HuH-7 (cell line): ENCODE results near the gene THSD7A.
A peak's percentile ranks its signal among the peaks of the same experiment; 100 is the strongest.

ENCODE experiments used
- DNase-seq: peaks from one replicate; pipeline ENCODE4 v3.0.0; 2011; ENCODE audit warnings: low spot score

Gene THSD7A

DNA sequence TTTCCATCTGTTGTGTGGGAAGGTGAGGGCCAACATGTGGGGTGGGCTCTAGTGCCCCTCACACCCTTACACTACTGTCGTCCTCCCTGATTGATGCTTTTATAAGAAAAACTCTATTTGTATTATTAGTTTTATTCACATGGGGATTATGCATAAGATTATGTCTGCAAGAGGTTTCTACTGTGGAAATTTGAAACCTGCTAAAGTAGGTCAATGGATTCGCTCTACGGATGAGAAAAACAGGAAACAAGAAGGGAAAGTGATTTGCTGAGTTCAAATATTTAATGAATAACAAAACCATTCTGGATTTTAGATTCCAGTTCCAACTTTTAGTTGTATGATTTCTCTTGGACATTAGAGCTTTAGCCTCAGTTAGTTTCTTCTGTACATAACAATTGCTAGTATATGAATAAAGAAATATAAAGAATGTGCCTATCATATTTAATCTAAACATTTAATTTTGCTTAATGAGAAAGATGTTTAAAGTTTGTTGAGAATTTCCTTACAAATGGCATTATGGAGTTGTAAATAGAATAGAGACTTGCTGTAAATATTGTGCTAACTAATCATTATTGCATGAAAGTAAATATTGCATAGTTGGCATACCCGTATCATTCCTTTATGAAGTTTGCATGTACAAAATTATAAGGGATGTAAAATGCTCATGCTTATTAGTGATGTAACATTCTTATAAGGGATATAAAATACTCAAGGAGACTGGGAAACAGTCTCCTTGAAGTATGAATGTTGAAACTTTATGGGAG, 193.8 kb downstream of the THSD7A start:
- DNase-seq = no peak

DNA sequence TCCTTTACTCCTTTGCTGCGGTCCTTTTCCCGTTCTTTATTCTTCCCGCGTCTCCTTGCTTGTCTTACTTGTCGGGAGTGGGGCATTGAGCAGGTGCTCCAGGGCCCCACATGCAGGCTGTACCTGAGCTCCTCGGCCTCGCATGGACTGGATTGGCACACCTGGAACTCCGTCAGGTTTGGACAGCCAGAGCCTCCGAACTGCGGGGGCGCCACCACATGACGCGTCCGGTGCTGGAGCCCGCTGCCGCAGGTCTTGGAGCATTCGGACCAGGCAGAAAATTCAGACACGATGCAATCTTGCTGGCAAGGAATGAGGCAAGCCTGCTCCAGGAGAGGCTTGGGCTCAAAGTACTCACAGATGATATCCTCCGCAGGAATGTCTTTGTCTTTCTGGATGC, 195.7 kb downstream of the THSD7A start:
- DNase-seq = no peak

DNA sequence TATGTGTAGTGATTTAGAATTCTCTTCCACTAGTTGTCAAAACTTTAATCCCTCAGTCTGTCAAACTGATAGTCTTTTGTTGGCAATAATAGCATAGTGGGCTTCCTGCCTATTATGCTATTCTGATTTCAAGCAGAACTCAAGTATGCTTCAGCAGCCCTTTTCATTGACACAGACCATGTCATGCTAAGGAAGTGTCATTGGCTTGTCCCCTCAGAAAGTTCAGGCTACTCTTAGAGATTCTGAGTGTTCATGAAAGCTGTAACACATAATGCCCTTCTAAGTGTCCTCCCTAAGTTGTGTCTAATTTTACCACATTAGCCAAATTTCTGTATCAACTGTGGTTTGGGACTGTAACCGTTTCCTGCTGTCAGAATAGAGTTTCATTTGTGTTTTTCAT, 198.7 kb downstream of the THSD7A start:
- DNase-seq = no peak

DNA sequence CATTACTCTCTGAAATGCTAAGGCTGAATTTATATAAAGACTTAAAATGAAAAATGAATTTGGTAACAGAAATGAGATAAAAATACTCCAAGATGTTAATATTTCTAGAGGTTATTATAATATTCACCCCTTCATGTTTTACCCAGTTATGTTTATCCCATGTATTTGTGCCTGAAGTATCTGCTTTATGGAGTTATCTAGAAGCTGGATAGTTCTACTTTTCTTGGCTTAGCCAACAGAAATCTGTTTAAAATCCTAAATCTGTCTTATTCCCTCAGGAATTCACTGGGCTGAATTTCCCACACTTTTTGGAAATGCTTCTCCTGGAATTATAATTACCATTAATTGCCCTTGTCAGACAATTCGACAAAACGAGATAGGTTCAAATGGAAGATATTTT, 201.6 kb downstream of the THSD7A start:
- DNase-seq = no peak

DNA sequence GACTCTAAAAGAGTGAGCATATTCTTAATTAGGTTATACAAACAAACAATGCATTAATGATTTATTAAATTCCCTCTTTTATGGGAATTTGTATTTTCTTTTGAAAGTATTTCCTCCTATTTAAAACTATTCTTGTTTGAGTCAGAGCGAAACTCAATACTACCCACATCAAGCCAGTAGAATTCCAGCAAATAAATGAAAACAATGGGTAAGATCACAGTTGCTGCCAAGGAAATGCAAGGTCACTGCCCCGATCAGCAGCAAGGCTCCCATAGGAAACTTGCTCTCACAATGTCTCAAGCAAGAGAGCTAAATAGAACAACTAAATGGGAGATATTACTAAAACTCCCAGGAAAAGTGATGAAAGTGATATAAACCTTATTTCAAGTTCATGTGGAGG, 206.3 kb downstream of the THSD7A start:
- DNase-seq = no peak

DNA sequence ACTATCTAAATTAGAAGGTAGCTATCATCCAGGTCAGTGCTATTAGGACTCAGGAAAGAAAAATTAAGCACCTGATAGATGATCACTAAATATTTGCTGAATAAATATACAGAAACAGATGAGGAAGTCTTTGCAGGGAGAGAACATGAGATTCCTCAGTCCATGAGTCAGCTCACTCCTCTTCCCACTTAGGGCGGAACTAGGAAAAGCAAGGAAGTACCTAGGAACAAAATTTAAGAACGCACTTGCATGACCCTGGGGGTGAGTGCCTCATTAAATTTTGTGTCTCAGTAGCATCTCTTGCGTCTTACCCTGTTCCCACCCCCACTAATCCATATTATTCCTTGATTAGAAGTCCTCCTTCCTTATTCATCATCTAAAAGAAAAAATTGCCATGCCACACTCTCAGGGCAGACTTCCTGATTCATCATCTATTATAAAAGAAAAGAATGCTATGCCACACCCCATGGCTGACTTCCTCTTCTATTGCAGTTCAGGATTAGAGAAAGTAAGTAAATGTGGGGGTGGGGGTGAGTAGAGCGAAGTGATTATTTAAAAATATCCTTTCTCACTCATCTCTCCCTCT, 208.8 kb downstream of the THSD7A start:
- DNase-seq = no peak

DNA sequence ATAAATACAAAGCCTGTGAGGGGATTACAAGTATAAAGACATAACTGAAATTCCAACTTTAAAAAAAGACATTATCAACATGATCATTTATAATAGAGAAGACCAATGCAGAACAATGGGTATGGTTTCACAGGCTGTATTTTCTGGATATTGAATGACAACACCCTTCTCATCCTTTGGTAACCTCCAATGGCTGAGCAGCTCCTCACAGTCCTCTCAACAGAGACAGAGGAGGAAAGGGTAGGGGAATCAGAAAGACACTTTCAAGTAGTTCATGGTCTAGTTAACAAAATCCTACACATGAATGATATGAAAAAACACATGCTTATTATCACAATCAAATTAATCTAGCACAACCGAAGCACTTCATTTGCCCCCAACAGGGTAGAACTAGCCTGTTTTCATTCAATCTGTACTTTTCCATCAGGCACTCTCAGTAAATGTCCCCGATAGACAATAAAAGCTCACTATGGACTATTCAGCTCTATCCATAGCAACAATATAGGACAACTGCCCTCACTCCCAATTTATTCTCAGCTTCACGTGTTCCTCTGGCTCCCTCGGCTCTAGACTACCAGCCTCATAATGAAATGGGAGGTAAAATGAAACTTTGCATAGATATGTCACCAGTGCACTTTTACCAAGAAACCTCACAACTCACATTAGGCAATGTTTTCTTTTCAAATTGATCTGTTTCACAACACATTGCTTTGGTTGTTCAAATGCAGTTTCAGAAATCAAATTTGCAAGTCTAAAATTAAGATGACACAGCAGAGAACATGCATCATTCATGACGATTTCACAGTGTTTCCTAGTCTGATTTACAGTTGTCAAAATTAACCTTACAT, 211.4 kb downstream of the THSD7A start:
- peak; percentile 12 for DNase-seq

DNA sequence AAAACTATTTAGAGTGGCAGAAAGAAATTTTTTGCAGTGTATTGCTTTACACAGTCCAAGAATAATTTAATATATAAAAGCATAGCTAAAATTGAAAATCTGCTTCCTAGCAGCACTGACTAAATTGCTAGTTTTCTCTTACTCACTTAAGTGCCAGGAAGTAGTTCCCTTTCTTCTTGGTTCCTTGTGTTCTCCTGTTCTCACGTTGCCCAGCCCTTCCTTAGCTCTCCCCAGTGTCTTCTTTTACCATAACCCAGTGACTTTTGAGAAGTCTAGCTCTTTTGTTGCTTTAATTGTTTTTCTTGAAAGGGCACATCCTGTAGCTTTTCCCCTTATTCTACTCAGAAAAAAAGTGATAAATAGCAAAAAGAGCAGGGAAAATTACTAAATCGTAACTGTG, 215.5 kb downstream of the THSD7A start:
- no peak for DNase-seq

DNA sequence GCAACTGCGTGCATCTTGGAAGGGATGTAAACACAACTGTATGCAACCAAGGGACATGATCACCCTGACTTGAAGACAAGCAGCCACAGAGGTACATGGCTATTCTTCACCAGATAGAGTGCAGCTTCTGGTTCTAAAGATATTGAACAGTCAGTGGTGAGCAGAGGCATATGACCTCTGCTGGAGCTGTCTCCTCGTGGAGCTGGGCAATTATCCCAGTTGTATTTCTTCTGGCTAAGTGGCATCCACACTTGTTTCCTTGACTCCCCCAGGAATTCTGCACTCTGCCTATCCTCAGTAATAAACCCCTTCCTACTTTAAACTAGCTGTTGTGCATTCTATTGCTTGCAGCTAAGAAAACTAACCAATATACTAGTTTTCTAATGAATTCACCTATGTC, 216.8 kb downstream of the THSD7A start:
- DNase-seq = no peak

DNA sequence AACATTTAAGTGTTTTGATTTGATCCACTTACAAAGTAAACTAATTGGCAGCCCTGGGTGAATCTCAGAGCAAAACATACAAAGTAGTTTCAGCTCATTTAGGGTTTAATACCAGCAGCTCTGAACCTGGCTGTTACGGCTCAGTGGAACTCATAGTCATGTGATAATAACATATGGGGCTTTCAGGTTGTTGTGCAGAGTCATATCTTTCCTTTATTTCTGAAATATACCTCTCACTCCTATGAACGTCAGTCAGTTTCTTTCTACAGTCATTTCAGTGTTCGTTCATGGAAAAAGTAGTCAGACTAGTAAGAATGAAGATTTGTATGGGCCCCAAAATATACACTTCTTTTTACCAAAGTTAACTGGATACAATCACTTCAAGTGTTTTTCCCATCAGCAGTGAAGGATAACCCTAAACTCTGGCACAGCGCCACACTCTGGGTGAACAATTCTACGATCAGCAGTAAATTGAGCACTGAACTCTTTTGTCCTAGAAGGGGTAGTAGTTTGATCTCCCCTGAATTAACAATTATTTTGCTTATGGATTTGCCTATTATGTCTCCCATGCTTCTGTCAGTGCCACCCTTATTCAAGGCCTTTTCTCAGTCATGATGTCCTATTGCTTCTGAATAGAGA, 218.6 kb downstream of the THSD7A start:
- DNase-seq = no peak

DNA sequence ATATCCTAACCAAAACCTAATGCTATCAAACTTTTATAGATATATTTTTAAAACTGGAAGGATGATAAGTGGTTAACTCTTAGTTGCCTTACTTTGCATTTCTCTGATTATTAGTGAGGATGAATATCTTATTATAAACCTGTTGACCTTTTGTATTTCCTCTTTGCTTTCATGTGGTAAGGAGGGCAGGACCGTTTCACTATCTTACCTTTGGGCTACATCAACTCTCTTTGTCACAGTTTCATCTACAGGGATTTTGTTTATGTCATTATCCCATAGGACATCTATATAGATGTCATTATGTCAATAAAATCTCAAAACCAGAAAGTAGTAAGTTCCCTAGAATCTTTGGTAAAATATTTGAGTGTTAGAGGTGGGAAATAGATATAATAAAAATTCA, 219.3 kb downstream of the THSD7A start:
- no peak for DNase-seq

DNA sequence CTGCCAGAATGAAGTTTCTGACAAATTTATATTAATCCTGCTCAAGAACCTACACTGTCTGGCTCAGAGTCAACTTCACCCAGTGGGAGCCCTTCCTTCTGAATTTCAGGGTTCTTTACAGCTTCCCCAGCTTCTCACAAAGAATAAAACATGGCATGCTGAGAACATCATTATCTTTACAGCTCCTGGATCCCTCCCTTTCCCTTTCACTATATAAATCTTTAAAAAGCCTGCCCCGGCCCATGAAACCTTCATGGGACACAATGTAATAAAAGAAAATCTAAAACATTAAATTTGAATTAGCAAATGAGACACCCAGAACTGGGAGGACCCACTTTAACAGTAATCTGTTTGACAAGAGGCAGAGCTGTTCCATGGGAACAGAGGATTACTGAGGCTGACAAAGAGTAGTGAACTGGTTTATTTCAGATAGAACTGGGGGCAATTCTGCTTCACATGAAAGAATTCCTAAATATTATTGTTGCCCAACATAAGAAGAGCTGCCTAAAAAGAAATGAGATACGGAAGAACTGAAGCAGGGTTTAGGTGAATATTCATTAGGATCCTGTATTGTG, 222.8 kb downstream of the THSD7A start:
- DNase-seq = no peak

DNA sequence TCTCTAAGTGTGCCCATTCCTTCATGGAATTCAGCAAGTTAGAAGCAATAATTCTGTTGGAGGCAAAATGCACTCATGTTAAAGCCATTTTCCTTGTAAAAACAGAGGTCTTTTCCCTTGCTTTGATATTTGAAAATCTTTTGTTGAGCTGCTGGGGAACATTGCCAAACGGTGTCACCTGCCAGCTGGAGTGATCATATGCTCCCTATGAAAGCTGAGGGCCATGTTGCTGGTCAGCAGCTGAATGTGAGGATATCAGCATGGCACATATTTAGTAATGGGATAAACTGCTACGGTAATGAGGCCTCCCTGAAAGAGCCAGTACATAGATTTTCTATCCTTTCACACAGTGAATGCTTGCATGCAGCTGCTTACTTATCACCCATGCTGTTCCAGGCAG, 224.3 kb downstream of the THSD7A start:
- DNase-seq = no peak

DNA sequence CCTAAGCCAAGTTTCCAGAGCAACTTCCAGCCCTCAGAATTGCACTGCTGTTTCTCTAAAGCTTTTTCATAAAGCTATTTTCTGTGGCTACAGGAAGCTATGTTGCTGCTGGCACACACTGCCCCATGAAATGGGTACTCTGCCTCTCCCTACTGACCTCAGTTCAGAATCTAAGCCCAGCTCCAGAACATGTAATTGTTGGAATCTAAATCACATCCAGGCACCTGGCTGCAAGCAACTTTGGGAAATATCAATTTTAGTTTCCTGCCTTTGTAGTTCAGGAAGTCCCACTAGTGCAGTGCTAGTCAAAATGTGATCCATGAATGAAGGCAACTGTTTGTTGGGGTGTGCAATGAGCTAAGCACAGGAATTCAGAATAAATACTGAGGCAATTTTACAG, 226.2 kb downstream of the THSD7A start:
- DNase-seq = no peak

DNA sequence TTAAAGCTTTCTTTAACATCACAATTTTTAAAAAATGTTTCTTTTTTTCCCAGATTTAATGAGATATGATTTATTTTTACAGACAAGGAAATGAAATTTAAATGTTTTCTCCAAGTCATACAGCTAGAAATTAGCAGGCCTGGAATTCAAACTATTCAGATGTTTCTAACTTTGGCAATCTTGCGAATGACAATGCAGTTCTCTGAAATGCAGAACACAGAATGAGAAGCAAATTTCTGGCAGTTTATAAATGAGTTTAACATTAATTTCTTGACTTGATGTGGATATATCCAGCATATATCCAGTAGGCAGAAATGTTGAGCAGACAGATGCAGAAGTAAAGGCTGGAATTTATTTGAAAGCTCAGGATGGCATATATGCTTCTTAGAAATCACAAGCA, 227.5 kb downstream of the THSD7A start:
- no peak for DNase-seq

DNA sequence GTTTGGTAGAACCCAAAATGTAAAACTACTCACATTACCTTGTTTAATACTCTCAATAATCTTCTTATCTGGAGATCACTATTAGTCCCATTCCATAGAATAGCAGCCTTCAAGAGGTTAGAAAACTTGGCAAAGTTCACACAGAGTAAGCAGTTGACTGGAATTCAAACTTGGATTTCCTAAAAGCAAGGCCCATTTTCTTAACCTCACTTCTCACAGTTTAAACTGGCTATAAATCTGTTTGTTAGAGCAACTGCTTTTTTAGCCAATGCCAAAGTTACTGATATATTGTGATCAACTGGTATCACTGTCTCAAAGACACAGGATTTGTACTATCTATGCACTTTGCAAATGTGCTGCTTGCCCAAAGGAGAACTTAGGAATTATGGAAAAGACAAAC, 230.2 kb downstream of the THSD7A start:
- no peak for DNase-seq

DNA sequence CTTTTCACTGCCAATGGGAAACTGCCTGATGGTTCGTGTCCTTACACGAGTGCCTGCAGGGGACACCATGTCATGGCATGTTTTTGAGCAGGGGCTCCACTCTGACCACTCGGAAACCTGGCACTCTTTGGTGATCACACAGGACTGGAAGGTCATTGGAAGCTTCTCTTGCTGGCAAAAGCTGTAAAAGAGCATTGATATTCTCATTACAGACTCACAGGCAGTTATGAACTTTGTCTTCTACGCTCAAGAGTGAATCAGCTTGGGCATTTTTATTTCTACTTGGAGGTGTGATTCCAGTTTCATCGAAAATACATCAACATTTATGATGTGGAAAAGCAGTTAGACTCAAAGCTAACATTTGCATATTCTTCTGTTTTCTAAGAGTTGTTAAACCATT, 238.7 kb downstream of the THSD7A start:
- DNase-seq = no peak

DNA sequence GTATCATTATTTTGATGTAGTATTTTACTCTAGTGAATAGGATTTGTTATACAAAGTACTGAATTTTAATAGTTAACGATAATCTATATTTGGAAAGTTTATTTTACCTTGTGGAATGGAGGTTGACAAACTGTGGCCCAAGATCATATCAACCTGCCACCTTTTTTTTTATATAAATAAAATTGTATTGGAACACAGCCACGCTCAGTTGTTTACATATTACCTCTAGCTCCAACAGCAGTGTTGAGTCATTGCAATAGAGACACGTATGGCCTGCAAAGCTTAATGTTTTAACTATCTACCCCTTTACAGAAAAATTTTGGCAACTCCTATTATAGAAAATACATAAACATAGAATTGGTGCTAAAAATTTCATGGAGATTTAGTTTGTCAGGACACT, 239.3 kb downstream of the THSD7A start:
- no peak for DNase-seq

DNA sequence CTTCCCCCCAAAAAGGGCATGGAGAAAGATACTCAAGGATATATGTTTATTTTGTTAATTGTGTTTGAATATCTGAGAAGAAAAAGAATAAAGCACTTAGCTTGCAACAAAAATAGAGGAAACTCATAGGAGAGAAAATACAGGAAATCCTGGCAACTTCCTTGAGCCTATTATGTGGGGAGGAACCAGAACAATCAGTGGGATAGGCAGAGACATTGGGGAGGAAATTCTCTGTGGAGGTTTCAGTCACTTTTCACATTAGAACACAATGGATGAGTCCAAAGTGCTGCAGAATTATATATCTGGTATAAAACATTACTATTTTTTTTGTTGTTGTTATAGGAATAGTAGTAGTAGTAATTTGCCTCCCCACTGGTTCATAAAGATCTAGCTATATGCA, 240.1 kb downstream of the THSD7A start:
- no peak for DNase-seq

DNA sequence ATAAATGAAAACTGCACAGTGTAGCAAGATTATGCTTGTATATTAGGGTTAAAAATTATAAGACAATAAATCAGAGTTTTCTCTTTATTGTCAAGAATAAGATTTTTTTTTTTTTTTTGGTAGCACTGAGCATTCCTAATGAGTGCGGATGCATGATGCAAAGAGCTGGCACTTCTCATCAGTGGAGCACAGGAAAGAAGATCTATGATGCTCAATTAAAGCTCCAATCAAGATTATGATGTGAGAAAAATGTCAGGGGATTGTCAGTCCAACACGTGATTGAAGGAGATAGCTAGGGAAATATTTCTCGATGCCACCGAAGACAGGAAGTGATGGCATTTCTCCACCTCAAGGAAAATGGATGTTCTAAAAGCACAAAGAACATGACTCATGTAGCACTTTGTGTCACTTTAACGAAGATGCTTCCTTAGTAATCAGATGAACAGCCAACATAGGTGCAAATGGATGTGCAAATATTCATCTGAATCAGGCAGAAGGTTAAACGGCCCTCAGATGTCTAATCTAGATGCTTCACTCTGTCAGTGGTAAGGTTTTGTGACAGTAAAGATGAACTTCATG, 240.9 kb downstream of the THSD7A start:
- no peak for DNase-seq

DNA sequence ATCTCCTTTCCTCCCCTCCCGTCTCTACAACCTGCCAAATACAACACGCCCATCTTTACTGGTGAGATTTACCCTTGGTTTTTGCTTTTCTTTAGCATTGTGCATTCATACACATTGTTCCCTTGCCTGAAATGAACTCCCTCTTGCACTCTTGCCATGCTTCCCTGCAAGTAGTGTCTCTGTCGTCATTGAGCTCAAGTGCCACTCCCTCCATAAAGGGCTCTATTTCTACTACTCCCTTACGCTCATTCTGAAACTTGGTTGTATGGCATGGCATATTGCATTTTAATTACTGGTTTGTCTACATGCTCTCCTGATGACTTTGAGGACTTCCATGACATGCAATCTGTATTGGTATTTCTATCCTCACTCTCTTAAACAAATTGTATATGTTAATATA, 242.7 kb downstream of the THSD7A start:
- DNase-seq = no peak

DNA sequence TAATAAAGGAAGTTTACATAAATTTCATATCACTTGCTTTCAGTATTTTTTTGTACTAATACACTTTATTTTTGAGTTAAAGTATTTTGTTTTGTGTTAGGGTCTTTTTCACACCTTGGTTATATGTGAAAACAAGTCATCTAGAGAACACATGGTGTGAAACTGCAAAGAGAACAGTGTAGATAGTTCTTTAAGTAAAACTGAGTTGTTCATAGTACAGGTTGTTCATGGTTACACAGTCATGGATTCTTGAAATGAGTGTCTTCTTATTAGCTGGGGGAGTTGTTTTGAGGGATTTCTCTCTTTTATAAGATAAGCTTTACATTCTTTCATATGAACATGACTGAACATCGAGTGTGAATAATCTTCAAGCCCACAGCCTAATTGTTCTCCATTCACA, 244.2 kb downstream of the THSD7A start:
- DNase-seq = no peak
